Measurements from ENCODE around the gene GADL1. TPM values are rescaled to one million over a fixed set of nuclear protein-coding genes. Genes with fewer than 3 reads are reported as not detected.
A peak's percentile ranks its signal among the peaks of the same experiment; 100 is the strongest.

Gene GADL1
- total RNA-seq, 2 donors from 2014 or later, result not detected

DNA sequence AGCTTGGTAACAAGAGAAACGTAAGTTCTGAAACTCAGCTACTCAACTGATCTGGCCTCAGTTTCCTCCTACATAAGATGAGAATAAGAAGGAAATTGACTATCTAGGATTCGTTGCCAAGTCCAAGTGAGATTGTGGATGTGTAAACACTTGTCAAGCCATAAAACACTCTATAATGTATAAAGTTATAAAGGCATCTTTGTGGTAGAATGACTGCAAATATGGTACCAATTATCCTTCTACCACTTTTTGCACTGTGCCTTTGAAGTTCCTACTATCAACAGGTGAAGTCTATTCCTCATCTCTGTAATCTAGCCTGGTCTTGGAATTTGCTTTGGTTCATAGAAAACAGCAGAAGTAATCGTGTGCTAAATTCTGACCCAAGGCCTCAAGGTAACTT, 138.2 kb downstream of the GADL1 start:
- no peaks in the 10 kb centered on the region for H3K9me3 ChIP-seq (ENCODE audit: control insufficient read depth, low read length, poor library complexity, severe bottlenecking)
- Mint-ChIP-seq H3K4me3 (no peak overlapping the region), H3K27me3 (peaks cover 44% of the 10 kb centered on the region), H3K27ac (no peak overlapping the region), H3K4me1 (peaks cover 4% of the 10 kb centered on the region), H3K36me3 (ENCODE audit: low read depth) (peaks cover 2% of the 10 kb centered on the region)
- ATAC-seq (no peak), DNase-seq (no peak)

DNA sequence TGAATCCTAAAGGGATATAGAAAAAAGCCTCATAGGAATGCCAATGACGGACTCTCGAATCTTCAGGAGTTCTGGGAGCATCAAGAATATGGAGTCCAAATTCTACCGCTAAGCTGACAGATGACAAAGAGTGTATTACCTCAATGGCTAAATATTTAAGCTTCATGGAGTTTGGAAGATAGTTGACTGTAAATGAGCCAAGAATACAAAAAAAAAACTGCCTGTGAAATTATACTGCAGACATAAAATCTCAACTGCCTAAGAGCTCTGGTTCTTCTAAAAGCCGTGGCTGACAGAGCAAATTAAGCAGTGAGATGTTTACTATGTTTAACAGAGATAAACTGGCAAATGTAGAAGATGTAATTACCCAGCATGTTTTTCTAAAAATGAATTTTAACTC, 140.0 kb downstream of the GADL1 start:
- no peak for DNase-seq
- H3K4me3 Mint-ChIP-seq, result no peak overlapping the region
- no peaks in the 10 kb centered on the region for H3K9me3 ChIP-seq (ENCODE audit: control insufficient read depth, low read length, poor library complexity, severe bottlenecking)

DNA sequence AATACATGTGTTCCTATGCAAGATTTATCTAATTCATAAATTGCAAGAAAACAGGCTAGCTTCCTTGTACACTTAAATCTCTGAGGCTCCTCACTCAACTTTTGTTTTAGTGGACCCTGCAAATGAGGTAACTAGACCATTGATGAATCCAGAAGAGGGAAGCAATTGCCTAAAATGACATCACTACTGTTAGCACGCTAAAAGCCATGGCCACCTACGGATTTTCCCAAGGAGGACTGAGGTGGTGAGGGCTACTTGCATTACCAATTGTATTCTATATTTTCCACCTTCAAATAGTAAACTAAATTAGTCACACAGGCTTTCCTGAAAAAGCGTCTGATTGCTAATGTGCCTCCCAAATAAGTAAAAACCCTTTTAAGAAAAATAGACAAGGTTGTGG, 140.7 kb downstream of the GADL1 start:
- Mint-ChIP-seq H3K27ac (no peak overlapping the region), H3K4me1 (peaks cover 4% of the 10 kb centered on the region), H3K36me3 (ENCODE audit: low read depth) (no peaks in the 10 kb centered on the region), H3K27me3 (peaks cover 50% of the 10 kb centered on the region), H3K4me3 (no peak overlapping the region)
- DNase-seq (no peak), ATAC-seq (no peak)
- H3K9me3 ChIP-seq (ENCODE audit: control insufficient read depth, low read length, poor library complexity, severe bottlenecking), result no peaks in the 10 kb centered on the region

More for the DNA sequence above, 140.0 kb downstream of the GADL1 start:
- ATAC-seq, result no peak
- H3K36me3 Mint-ChIP-seq (ENCODE audit: low read depth), result no peaks in the 10 kb centered on the region
- H3K27me3 Mint-ChIP-seq, result peaks cover 44% of the 10 kb centered on the region
- no peak overlapping the region for H3K27ac Mint-ChIP-seq
- peaks cover 4% of the 10 kb centered on the region for H3K4me1 Mint-ChIP-seq

DNA sequence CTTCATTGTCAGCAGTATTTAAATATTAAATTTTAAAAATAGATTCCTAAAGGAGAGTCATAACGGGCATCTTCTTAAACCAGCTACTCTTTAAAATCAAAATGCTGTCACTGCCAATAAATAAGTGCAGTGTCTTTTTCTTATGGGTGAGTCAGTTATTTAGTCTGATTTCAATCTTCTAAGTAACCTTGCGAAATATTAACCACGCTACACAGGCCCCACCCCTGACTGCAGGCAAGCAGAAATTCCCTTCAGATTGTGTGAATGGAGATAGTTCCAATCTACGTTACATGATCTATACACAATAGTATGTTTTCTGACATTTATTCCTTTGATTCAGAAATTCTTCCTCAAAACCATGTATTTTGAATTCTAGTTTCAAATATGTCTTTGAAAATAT, 141.5 kb downstream of the GADL1 start:
- H3K27ac Mint-ChIP-seq, result no peak overlapping the region
- peaks cover 42% of the 10 kb centered on the region for H3K27me3 Mint-ChIP-seq
- no peaks in the 10 kb centered on the region for H3K9me3 ChIP-seq (ENCODE audit: control insufficient read depth, low read length, poor library complexity, severe bottlenecking)
- no peak overlapping the region for H3K4me3 Mint-ChIP-seq
- no peaks in the 10 kb centered on the region for H3K36me3 Mint-ChIP-seq (ENCODE audit: low read depth)
- DNase-seq, result no peak
- H3K4me1 Mint-ChIP-seq, result peaks cover 4% of the 10 kb centered on the region
- ATAC-seq, result no peak

DNA sequence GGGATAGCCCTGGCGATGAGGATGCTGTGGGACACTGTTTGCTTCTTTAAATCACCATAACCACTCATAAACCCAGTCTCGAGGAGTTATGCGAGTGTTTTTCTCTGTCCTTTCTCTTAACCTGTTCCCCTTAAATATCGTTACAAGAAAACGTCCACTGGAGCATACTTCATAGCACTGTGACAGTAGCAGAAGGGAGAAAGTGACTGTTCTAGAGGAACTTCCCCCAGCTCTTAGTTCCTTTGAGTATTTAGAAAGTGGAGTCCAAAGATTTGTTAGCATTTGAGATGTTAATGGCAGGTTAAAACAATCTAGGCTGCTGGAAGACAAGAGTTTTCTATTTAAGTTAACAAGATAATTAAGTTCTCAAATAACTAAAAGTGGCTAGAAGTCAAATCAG, 142.0 kb downstream of the GADL1 start:
- Mint-ChIP-seq H3K36me3 (ENCODE audit: low read depth) (no peaks in the 10 kb centered on the region), H3K4me3 (no peak overlapping the region), H3K27me3 (peaks cover 38% of the 10 kb centered on the region), H3K4me1 (peaks cover 6% of the 10 kb centered on the region), H3K27ac (no peak overlapping the region)
- ATAC-seq (no peak), DNase-seq (no peak)
- H3K9me3 ChIP-seq (ENCODE audit: control insufficient read depth, low read length, poor library complexity, severe bottlenecking), result no peaks in the 10 kb centered on the region

DNA sequence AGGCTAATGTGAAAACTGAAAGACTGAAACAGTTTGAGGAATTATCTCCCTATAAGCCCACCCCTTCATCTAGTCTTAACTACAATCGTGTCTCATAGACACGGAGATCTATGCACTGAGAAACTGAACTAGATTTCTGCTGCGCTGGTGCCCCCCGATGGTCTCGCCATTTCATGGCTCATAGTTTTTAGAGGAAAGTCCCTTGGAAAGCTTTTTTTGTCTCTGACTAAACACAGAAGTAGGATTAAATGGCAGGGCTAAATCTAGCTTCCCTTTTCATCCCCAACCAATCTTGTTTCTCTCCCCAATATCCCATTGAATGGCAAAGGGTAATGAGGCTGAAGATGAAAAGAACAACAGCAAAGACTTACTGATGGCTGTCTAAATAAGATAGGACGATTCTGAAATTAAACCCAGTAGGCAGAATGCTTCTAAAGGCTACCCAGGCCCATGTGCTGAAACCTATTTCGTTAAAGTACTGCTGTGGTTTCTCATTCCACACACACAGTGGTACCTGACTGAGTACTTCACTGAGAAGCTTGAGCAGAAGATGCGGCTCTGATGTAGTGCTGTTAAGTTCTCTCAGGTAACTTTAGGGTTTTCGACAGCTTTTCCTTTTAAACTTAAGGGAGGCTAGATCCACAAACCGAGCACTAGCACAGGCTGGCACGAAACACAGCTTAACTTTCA, 142.7 kb downstream of the GADL1 start:
- no peak overlapping the region for H3K27ac Mint-ChIP-seq
- H3K4me1 Mint-ChIP-seq, result peaks cover 6% of the 10 kb centered on the region
- H3K9me3 ChIP-seq (ENCODE audit: control insufficient read depth, low read length, poor library complexity, severe bottlenecking), result no peaks in the 10 kb centered on the region
- ATAC-seq (peak; percentile 46), DNase-seq (no peak)
- no peaks in the 10 kb centered on the region for H3K36me3 Mint-ChIP-seq (ENCODE audit: low read depth)
- H3K4me3 Mint-ChIP-seq, result no peak overlapping the region
- peaks cover 33% of the 10 kb centered on the region for H3K27me3 Mint-ChIP-seq

DNA sequence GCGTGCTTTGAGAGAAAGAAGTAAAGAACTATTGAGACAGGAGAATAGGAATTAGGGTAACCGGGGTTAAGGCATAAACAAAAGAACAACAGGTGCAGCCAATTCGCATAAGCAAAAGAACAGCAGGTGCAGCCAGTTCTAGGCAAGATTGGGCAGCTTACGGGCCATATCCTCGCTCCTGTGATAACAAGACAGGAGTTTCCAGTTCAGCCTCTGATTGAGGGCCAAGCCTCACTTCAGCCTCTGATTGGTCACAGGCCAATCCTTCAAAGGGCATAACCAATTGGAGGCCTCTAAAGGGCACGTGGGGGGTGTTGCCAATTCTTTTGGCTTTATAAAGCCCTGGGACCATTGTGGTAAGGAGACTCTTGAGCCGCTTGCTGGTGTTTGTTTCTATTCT, 143.5 kb downstream of the GADL1 start:
- H3K9me3 ChIP-seq (ENCODE audit: control insufficient read depth, low read length, poor library complexity, severe bottlenecking), result no peaks in the 10 kb centered on the region
- ATAC-seq (no peak), DNase-seq (no peak)
- Mint-ChIP-seq H3K36me3 (ENCODE audit: low read depth) (no peaks in the 10 kb centered on the region), H3K4me3 (no peak overlapping the region), H3K4me1 (peaks cover 6% of the 10 kb centered on the region), H3K27ac (no peak overlapping the region), H3K27me3 (peaks cover 32% of the 10 kb centered on the region)

DNA sequence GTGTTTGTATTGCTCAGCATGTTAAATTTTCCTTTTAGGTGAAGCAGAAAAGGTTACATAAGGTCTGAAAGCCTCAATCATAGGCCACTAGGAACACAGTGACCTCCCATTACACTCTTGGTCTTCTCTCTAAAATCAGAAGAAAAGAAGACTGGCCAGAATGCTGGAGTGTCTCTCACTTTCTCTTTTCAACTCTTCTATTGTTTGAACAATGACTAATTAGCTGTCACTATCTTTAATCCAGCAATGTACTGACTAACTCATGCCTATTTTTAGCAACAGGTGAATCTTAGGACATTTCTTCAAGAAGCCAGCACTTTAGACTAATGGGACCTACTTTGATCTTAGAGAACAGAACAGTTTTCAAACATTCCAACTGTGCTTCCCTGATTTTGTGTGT, 145.2 kb downstream of the GADL1 start:
- ATAC-seq (no peak), DNase-seq (no peak)
- Mint-ChIP-seq H3K27me3 (peaks cover 28% of the 10 kb centered on the region), H3K4me3 (no peak overlapping the region), H3K27ac (no peak overlapping the region), H3K36me3 (ENCODE audit: low read depth) (peaks cover 2% of the 10 kb centered on the region), H3K4me1 (peaks cover 6% of the 10 kb centered on the region)
- H3K9me3 ChIP-seq (ENCODE audit: control insufficient read depth, low read length, poor library complexity, severe bottlenecking), result no peaks in the 10 kb centered on the region

DNA sequence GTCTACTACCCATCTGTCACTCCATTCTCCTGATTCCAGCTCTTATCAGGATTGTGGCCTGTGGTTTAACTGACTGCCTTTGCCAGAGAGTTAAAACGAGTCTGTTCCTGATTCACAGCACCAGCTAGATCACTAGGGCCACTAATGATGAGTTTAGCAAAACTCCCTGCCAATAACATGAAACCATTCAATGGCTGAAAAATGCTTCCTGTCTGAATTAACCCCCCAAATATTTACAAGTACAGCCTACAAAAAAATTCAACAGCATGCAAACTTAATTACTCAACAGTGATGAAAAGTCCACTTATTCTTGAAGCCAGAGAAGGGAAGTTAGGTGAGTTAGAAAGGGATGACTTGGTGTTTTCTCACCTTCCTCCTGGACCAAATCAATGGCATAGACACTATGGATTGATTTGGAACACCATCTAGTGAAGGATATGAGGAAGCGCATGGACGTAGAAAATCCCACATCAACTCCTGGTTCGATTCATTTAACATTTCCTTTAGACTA, 146.6 kb downstream of the GADL1 start:
- Mint-ChIP-seq H3K27me3 (peaks cover 28% of the 10 kb centered on the region), H3K4me3 (no peak overlapping the region), H3K36me3 (ENCODE audit: low read depth) (peaks cover 2% of the 10 kb centered on the region), H3K4me1 (peaks cover 11% of the 10 kb centered on the region), H3K27ac (no peak overlapping the region)
- H3K9me3 ChIP-seq (ENCODE audit: control insufficient read depth, low read length, poor library complexity, severe bottlenecking), result no peaks in the 10 kb centered on the region
- no peak for ATAC-seq
- no peak for DNase-seq

DNA sequence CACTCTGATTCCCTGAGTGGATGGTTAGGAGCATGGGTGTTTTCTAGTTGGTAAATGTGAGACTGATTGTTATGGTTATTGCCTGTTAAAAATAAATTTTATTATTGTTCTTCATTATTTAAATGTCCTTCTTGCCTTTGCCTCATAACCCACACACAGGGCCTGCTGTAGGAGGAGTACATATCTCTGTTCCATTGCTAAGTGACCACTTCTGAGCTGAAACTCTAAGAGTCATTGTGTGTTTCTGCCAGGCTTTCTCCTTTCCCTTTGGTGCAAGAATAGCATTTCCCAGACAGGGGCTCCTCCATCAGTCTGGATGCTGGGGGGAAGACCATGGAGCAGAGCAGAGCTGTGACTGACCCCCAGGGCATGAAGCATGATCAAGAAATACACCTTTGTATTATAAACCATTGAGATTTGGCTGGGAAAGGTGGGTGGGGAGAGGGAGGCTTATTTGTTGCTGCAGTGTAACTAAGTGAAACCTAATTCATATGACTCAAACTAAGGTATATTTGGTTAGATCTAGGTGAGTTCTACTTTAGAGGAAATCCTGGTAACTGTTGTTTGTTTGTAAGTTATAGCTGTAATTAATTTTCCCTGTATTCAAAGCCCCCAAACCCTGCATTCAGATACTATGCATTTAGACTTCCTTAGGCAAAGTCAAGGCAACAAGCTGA, 150.7 kb downstream of the GADL1 start:
- H3K36me3 Mint-ChIP-seq (ENCODE audit: low read depth), result peaks cover 2% of the 10 kb centered on the region
- no peak for DNase-seq
- no peak for ATAC-seq
- no peak overlapping the region for H3K4me3 Mint-ChIP-seq
- peaks cover 8% of the 10 kb centered on the region for H3K4me1 Mint-ChIP-seq
- H3K9me3 ChIP-seq (ENCODE audit: control insufficient read depth, low read length, poor library complexity, severe bottlenecking), result no peaks in the 10 kb centered on the region
- H3K27me3 Mint-ChIP-seq, result peaks cover under 1% of the 10 kb centered on the region
- no peak overlapping the region for H3K27ac Mint-ChIP-seq

DNA sequence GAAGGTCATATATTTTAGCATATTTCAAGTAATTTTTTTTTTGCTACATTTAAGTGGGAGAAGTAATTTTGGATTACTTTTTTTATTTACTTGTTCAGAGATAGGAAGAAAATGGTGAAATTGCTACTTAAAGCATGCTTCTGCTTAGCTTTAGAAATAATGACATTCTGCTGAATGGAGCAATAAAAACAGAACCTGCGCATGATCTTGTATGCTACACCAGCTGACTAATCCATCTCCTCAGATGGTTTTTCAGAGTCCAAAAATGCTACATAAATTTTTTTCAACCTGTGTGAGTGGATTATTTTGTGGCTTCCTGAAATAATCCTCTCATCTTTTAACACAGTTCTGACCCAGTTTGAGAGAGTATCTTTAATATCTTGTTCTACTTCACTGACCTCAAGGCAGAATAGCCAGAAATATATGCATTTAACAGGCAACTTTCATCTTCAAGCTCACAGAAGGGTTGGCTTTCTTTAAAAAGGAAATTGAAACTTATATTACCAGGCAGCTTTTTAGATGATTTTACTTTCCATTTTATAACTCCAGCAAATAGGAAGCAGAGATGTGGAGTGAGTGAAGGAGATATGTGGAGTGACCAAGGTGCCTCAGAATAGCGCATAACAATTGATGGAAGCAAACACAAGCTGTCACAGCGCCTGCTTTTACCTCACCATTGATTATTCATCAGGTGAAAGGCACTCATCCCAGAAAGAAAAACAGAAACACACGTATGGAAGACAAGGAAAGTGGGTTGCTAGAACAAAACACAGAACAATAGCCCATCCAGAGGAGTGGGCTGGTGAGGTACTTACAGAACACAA, 151.5 kb downstream of the GADL1 start:
- Mint-ChIP-seq H3K4me3 (no peak overlapping the region), H3K27ac (no peak overlapping the region)

DNA sequence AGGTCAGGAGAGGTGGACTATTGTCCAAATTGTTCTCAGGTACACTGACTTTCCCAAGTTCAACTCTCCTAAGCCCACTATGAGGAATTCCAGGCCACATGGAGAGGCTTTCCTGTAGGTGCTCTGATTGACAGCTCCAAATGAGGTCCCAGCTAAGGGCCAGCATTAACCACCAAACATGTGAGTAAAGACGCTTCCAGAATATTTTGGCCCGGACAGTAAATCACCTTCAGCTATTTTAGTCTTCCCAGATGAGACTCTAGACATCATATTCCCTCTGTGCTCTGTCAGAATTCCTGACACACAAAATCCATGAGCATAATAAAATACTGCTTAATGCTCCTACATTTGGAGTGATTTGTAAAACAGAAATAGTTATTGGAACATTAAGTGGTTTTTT, 152.6 kb downstream of the GADL1 start:
- H3K4me3 Mint-ChIP-seq, result no peak overlapping the region
- H3K9me3 ChIP-seq (ENCODE audit: control insufficient read depth, low read length, poor library complexity, severe bottlenecking), result no peaks in the 10 kb centered on the region
- H3K4me1 Mint-ChIP-seq, result peaks cover 6% of the 10 kb centered on the region
- ATAC-seq, result no peak
- no peak for DNase-seq
- H3K27me3 Mint-ChIP-seq, result no peaks in the 10 kb centered on the region
- H3K27ac Mint-ChIP-seq, result no peak overlapping the region
- peaks cover 2% of the 10 kb centered on the region for H3K36me3 Mint-ChIP-seq (ENCODE audit: low read depth)

More for the DNA sequence above, 151.5 kb downstream of the GADL1 start:
- Mint-ChIP-seq H3K27me3 (no peaks in the 10 kb centered on the region), H3K4me1 (peaks cover 8% of the 10 kb centered on the region), H3K36me3 (ENCODE audit: low read depth) (peaks cover 2% of the 10 kb centered on the region)
- H3K9me3 ChIP-seq (ENCODE audit: control insufficient read depth, low read length, poor library complexity, severe bottlenecking), result no peaks in the 10 kb centered on the region
- DNase-seq (no peak), ATAC-seq (no peak)

DNA sequence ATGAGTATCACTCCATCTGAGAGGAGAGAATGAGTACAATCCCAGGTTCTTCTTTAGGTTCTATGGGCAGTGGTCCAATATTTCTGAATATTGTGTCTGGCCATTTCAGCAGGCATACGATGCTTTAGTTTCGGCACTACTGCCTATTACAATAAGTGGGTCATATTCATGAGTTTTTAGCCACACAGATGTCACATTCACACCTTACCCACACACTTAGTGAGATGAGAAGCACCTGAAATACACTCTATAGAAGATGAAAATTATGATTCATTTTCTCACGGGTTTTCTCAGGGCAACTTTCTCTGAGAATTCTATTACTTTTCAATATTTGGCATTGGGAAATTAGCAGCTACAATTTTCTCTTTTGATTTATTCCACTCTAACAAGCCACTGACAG, 155.9 kb downstream of the GADL1 start:
- ATAC-seq (no peak), DNase-seq (no peak)
- H3K4me1 Mint-ChIP-seq, result peaks cover 8% of the 10 kb centered on the region
- H3K4me3 Mint-ChIP-seq, result no peak overlapping the region
- no peak overlapping the region for H3K27ac Mint-ChIP-seq
- peaks cover 3% of the 10 kb centered on the region for H3K27me3 Mint-ChIP-seq
- H3K36me3 Mint-ChIP-seq (ENCODE audit: low read depth), result no peaks in the 10 kb centered on the region
- no peaks in the 10 kb centered on the region for H3K9me3 ChIP-seq (ENCODE audit: control insufficient read depth, low read length, poor library complexity, severe bottlenecking)
